ENCODE results near the gene GRIA3. TPM values are rescaled to one million over a fixed set of nuclear protein-coding genes. Genes with fewer than 3 reads are reported as not detected.

The GRIA3 gene
- total and polyA plus RNA-seq, 4 donors: 0.05 to 2.0 (median 0.37) TPM

- no peaks in the 10 kb centered on the region for H3K36me3 ChIP-seq (ENCODE audit: control insufficient read depth in 4 of 4, insufficient read depth in 4 of 4, low read length in 4 of 4)
- no peak overlapping the region for H3K9ac ChIP-seq (ENCODE audit: insufficient read depth in 1 of 2, low read length in 2 of 2)
- 15 to 24% methylated on average over 1 of the region's 1 CpG for WGBS, 2 donors
- no peak for TF ChIP-seq CTCF (IDR thresholded peaks at IDR 0.05; ENCODE audit: control extremely low read depth, extremely low read depth)
- H3K27ac ChIP-seq (ENCODE audit: low read depth in 1 of 2, low read length in 1 of 2): no peak overlapping the region
- ATAC-seq (ENCODE audit: insufficient read depth, low FRiP score) (no peak), DNase-seq (no peak)
- H3K27me3 ChIP-seq (ENCODE audit: control insufficient read depth in 3 of 3, insufficient read depth in 3 of 3, low read length in 2 of 3): no peaks in the 10 kb centered on the region
- H3K9me3 ChIP-seq (ENCODE audit: control insufficient read depth in 4 of 4, insufficient read depth in 3 of 4, low read length in 3 of 4): peaks cover 0 to 5% (median 0%) of the 10 kb centered on the region in 4 donors
- no peak overlapping the region for H3K4me3 ChIP-seq
- H3K4me1 ChIP-seq (ENCODE audit: control insufficient read depth in 5 of 5, insufficient read depth in 5 of 5, low read length in 5 of 5): no peaks in the 10 kb centered on the region
Observed at GRCh38 chrX:123263747-123264146, 79.7 kb downstream of the GRIA3 start.

GRCh38 chrX:123267220-123267619 is 83.1 kb downstream of the GRIA3 start:
- no peak for TF ChIP-seq CTCF (IDR thresholded peaks at IDR 0.05; ENCODE audit: control extremely low read depth, extremely low read depth)
- WGBS, 2 donors: 68 to 91% methylated on average over 3 of the region's 3 CpGs
- no peak for ATAC-seq (ENCODE audit: insufficient read depth, low FRiP score)

GRCh38 chrX:123271902-123272301 is 87.8 kb downstream of the GRIA3 start:
- no peak overlapping the region for H3K27ac ChIP-seq (ENCODE audit: low read depth in 1 of 2, low read length in 1 of 2)
- H3K36me3 ChIP-seq (ENCODE audit: control insufficient read depth in 4 of 4, insufficient read depth in 4 of 4, low read length in 4 of 4): no peaks in the 10 kb centered on the region
- no peak overlapping the region for H3K9ac ChIP-seq (ENCODE audit: insufficient read depth in 1 of 2, low read length in 2 of 2)
- no peaks in the 10 kb centered on the region for H3K9me3 ChIP-seq (ENCODE audit: control insufficient read depth in 4 of 4, insufficient read depth in 3 of 4, low read length in 3 of 4)
- ATAC-seq (ENCODE audit: insufficient read depth, low FRiP score) (no peak), DNase-seq (no peak)
- 35 to 54% methylated on average over 2 of the region's 2 CpGs for WGBS, 2 donors
- H3K27me3 ChIP-seq (ENCODE audit: control insufficient read depth in 3 of 3, insufficient read depth in 3 of 3, low read length in 2 of 3): peaks cover 0 to 2% (median 0%) of the 10 kb centered on the region in 3 donors
- peaks cover 0 to 2% (median 0%) of the 10 kb centered on the region in 5 donors for H3K4me1 ChIP-seq (ENCODE audit: control insufficient read depth in 5 of 5, insufficient read depth in 5 of 5, low read length in 5 of 5)
- no peak for TF ChIP-seq CTCF (IDR thresholded peaks at IDR 0.05; ENCODE audit: control extremely low read depth, extremely low read depth)
- no peak overlapping the region for H3K4me3 ChIP-seq

More at GRCh38 chrX:123267220-123267619, 83.1 kb downstream of the GRIA3 start:
- Histone ChIP-seq H3K9me3 (ENCODE audit: control insufficient read depth in 4 of 4, insufficient read depth in 3 of 4, low read length in 3 of 4) (peaks cover 0 to 5% (median 0%) of the 10 kb centered on the region in 4 donors), H3K36me3 (ENCODE audit: control insufficient read depth in 4 of 4, insufficient read depth in 4 of 4, low read length in 4 of 4) (no peaks in the 10 kb centered on the region), H3K4me1 (ENCODE audit: control insufficient read depth in 5 of 5, insufficient read depth in 5 of 5, low read length in 5 of 5) (peaks cover 0 to 1% (median 0%) of the 10 kb centered on the region in 5 donors), H3K9ac (ENCODE audit: insufficient read depth in 1 of 2, low read length in 2 of 2) (no peak overlapping the region), H3K27me3 (ENCODE audit: control insufficient read depth in 3 of 3, insufficient read depth in 3 of 3, low read length in 2 of 3) (no peaks in the 10 kb centered on the region), H3K27ac (ENCODE audit: low read depth in 1 of 2, low read length in 1 of 2) (no peak overlapping the region), H3K4me3 (no peak overlapping the region)
- no peak for DNase-seq

- H3K27me3 ChIP-seq (ENCODE audit: control insufficient read depth in 3 of 3, insufficient read depth in 3 of 3, low read length in 2 of 3): peaks cover 0 to 2% (median 0%) of the 10 kb centered on the region in 3 donors
- peaks cover 0 to 2% (median 0%) of the 10 kb centered on the region in 5 donors for H3K4me1 ChIP-seq (ENCODE audit: control insufficient read depth in 5 of 5, insufficient read depth in 5 of 5, low read length in 5 of 5)
- no peak overlapping the region for H3K27ac ChIP-seq (ENCODE audit: low read depth in 1 of 2, low read length in 1 of 2)
- TF ChIP-seq CTCF (IDR thresholded peaks at IDR 0.05; ENCODE audit: control extremely low read depth, extremely low read depth): no peak
- ATAC-seq (ENCODE audit: insufficient read depth, low FRiP score) (no peak), DNase-seq (no peak)
- no peak overlapping the region for H3K9ac ChIP-seq (ENCODE audit: insufficient read depth in 1 of 2, low read length in 2 of 2)
- WGBS, 2 donors: 68 to 80% methylated on average over 4 of the region's 4 CpGs
- no peaks in the 10 kb centered on the region for H3K36me3 ChIP-seq (ENCODE audit: control insufficient read depth in 4 of 4, insufficient read depth in 4 of 4, low read length in 4 of 4)
- no peaks in the 10 kb centered on the region for H3K9me3 ChIP-seq (ENCODE audit: control insufficient read depth in 4 of 4, insufficient read depth in 3 of 4, low read length in 3 of 4)
- H3K4me3 ChIP-seq: no peak overlapping the region
Observed at GRCh38 chrX:123272630-123273029, 88.6 kb downstream of the GRIA3 start.
